ENCODE results near the gene NBR1.

GRCh38 chr17:43193251-43193650, 22.2 kb downstream of the NBR1 start:
- TF ChIP-seq CTCF (IDR thresholded peaks at IDR 0.05) (no peak), POLR2A (IDR thresholded peaks at IDR 0.05) (no peak), POLR2AphosphoS5 (IDR thresholded peaks at IDR 0.05; ENCODE audit: insufficient read depth in 1 of 2, low read depth in 1 of 2) (no peak)

Measured in vagina (tissue), 2 donors.